SK-N-SH (cell line): ENCODE data around the gene TMEM62. TPM values are rescaled to one million over a fixed set of nuclear protein-coding genes. Genes with fewer than 3 reads are reported as not detected.
"Not testable (repeated sequence)": the region's sequence is repeated elsewhere in the genome, so short reads cannot be mapped to it uniquely, and the experiment has no call there.

Experiments used
- CTCF ChIA-PET: fragments of 300-600, 350-600 bp; formaldehyde crosslinking; extraction: SDS; loops from one replicate; lab custom pipeline; 2021; lab: Yijun Ruan, JAX
- POLR2A ChIA-PET: fragments of 350-600 bp; sonication (Branson Sonifier 250); formaldehyde crosslinking; extraction: SDS; loops from one replicate; lab custom pipeline; 2020; ENCODE audit warnings: antibody characterized with exemption, inconsistent platforms; lab: Yijun Ruan, JAX
- DNase-seq: peaks from one replicate; pipeline ENCODE4 v3.0.0; 2012
- H2AFZ ChIP-seq: fragments of 200-600 bp; sonication (generic); 2 replicates; pipeline ENCODE4 v1.8.1; 2016; ENCODE audit warnings: antibody characterized with exemption, mild to moderate bottlenecking, low read depth
- H3F3A ChIP-seq: fragments of 200-600 bp; sonication (generic); replicated peaks from 2 replicates; pipeline ENCODE3; 2016; ENCODE audit warnings: antibody characterized with exemption, mild to moderate bottlenecking; ENCODE audit not compliant: insufficient read depth
- H3K27ac ChIP-seq, 2 experiments: fragments of 200-500 bp in 1 of 2; fragments of 200-600 bp in 1 of 2; sonication (Bioruptor generic) in 1 of 2; sonication (generic), shearing (Covaris generic) in 1 of 2; 2 replicates each; pipeline versions ENCODE4 v1.5.1 to v1.6.1; 2014 to 2016; ENCODE audit warnings: low read depth in 2 of 2, inconsistent platforms in 1 of 2, low read length in 1 of 2, mild to moderate bottlenecking in 1 of 2, mixed read lengths in 1 of 2
- H3K27me3 ChIP-seq: fragments of 200-600 bp; sonication (generic), shearing (Covaris generic); 2 replicates; pipeline ENCODE4 v1.6.1; 2016; ENCODE audit warnings: mixed run types; ENCODE audit not compliant: insufficient read depth
- H3K36me3 ChIP-seq, 2 experiments: fragments of 200-500 bp in 1 of 2; fragments of 200-600 bp in 1 of 2; sonication (Bioruptor generic) in 1 of 2; sonication (generic) in 1 of 2; replicated peaks in 1 of 2; 2 replicates each; pipeline versions ENCODE3 to v1.5.1; 2014 to 2016; ENCODE audit warnings: low read length in 1 of 2, mild to moderate bottlenecking in 1 of 2; ENCODE audit not compliant: insufficient read depth in 2 of 2, control insufficient read depth in 1 of 2
- H3K4me1 ChIP-seq, 2 experiments: fragments of 200-500 bp in 1 of 2; fragments of 200-600 bp in 1 of 2; sonication (Bioruptor generic) in 1 of 2; sonication (generic), shearing (Covaris generic) in 1 of 2; 2 replicates each; pipeline versions ENCODE4 v1.5.1 to v1.6.1; 2014 to 2016; ENCODE audit warnings: low read depth in 1 of 2, low read length in 1 of 2, mixed run types in 1 of 2; ENCODE audit not compliant: insufficient read depth in 2 of 2, control insufficient read depth in 1 of 2
- H3K4me2 ChIP-seq: fragments of 200-600 bp; sonication (generic), shearing (Covaris generic); 2 replicates; pipeline ENCODE4 v1.6.1; 2017; ENCODE audit warnings: mixed run types
- H3K4me3 ChIP-seq, 2 experiments: fragments of 200-500 bp in 1 of 2; fragments of 200-600 bp in 1 of 2; sonication (Bioruptor generic) in 1 of 2; sonication (generic), shearing (Covaris generic) in 1 of 2; 2 replicates each; pipeline versions ENCODE4 v1.5.1 to v1.8.1; 2014 to 2016; ENCODE audit warnings: low read depth in 2 of 2, inconsistent platforms in 1 of 2, low read length in 1 of 2, mild to moderate bottlenecking in 1 of 2, mixed read lengths in 1 of 2, moderate library complexity in 1 of 2
- H3K79me2 ChIP-seq: fragments of 200-600 bp; sonication (generic); 2 replicates; pipeline ENCODE4 v1.8.1; 2017; ENCODE audit warnings: mild to moderate bottlenecking; ENCODE audit not compliant: insufficient read depth
- H3K9ac ChIP-seq: fragments of 200-600 bp; sonication (generic); 2 replicates; pipeline ENCODE4 v1.6.1; 2017; ENCODE audit warnings: mixed run types
- H3K9me2 ChIP-seq: fragments of 200-600 bp; sonication (generic); 2 replicates; pipeline ENCODE4 v1.6.1; 2017; ENCODE audit warnings: mixed run types
- H3K9me3 ChIP-seq: fragments of 200-600 bp; sonication (generic); 2 replicates; pipeline ENCODE4 v1.6.1; 2017; ENCODE audit warnings: mixed run types, mild to moderate bottlenecking, moderate library complexity
- H4K20me1 ChIP-seq: fragments of 200-600 bp; sonication (generic); 2 replicates; pipeline ENCODE4 v1.6.1; 2017; ENCODE audit warnings: mild to moderate bottlenecking, mixed run types; ENCODE audit not compliant: insufficient read depth
- CTCF ChIP-seq: fragments of 200-600 bp; sonication (generic); IDR thresholded peaks from 2 replicates; pipeline ENCODE4 v1.6.1; 2017; ENCODE audit warnings: antibody characterized with exemption, mild to moderate bottlenecking, moderate library complexity
- ELF1 ChIP-seq: IDR thresholded peaks from 2 replicates; pipeline ENCODE4 v1.4.0; 2012
- EP300 ChIP-seq, 2 experiments: IDR thresholded peaks; 2 replicates each; pipeline versions ENCODE4 v1.4.0 to v1.6.1; 2012; ENCODE audit warnings: borderline replicate concordance in 1 of 2, low read depth in 1 of 2, low read length in 1 of 2
- EZH2phosphoT487 ChIP-seq: fragments of 200-600 bp; sonication (generic); IDR thresholded peaks from 2 replicates; pipeline ENCODE4 v1.6.1; 2017; ENCODE audit warnings: low read depth, mixed run types, mild to moderate bottlenecking, antibody characterized with exemption, moderate library complexity, borderline replicate concordance
- FOSL2 ChIP-seq: IDR thresholded peaks from 2 replicates; pipeline ENCODE4 v1.4.0; 2012; ENCODE audit warnings: low read depth, mild to moderate bottlenecking, moderate library complexity, borderline replicate concordance
- FOXJ3 ChIP-seq: sonication (generic); formaldehyde crosslinking; IDR thresholded peaks from 2 replicates; pipeline ENCODE4 v1.5.1; 2020; ENCODE audit warnings: mild to moderate bottlenecking, missing genetic modification reagents
- FOXM1 ChIP-seq: IDR thresholded peaks from 2 replicates; pipeline ENCODE4 v1.4.0; 2012; ENCODE audit warnings: low read depth, mild to moderate bottlenecking
- GABPA ChIP-seq: IDR thresholded peaks from 2 replicates; pipeline ENCODE4 v1.4.0; 2012; ENCODE audit warnings: low read depth, mild to moderate bottlenecking
- GATA2 ChIP-seq: sonication (generic); formaldehyde crosslinking; IDR thresholded peaks from 2 replicates; pipeline ENCODE4 v1.5.0; 2020; ENCODE audit warnings: mild to moderate bottlenecking, missing genetic modification reagents
- NFIC ChIP-seq: IDR thresholded peaks from 2 replicates; pipeline ENCODE4 v1.4.0; 2012; ENCODE audit warnings: borderline replicate concordance
- NRF1 ChIP-seq: IDR thresholded peaks from 2 replicates; pipeline ENCODE4 v1.6.1; 2012; ENCODE audit warnings: low read depth, mild to moderate bottlenecking, low read length
- POLR2AphosphoS5 ChIP-seq: IDR thresholded peaks from 2 replicates; pipeline ENCODE4 v1.6.1; 2012; ENCODE audit warnings: low read depth, low read length
- REST ChIP-seq: IDR thresholded peaks from 2 replicates; pipeline ENCODE4 v1.6.1; 2012; ENCODE audit warnings: mild to moderate bottlenecking, low read depth, low read length, moderate library complexity
- RFX5 ChIP-seq: IDR thresholded peaks from 2 replicates; pipeline ENCODE4 v1.6.1; 2012; ENCODE audit warnings: mild to moderate bottlenecking, improper control_type of control experiment, low read length
- RXRA ChIP-seq: IDR thresholded peaks from 2 replicates; pipeline ENCODE4 v1.4.0; 2012; ENCODE audit warnings: low read depth, mild to moderate bottlenecking, borderline replicate concordance
- TAF1 ChIP-seq: IDR thresholded peaks from 2 replicates; pipeline ENCODE4 v1.6.1; 2012; ENCODE audit warnings: low read depth, mild to moderate bottlenecking, low read length, moderate library complexity, borderline replicate concordance
- TEAD4 ChIP-seq: IDR thresholded peaks from 2 replicates; pipeline ENCODE4 v1.4.0; 2012; ENCODE audit warnings: mild to moderate bottlenecking, borderline replicate concordance; ENCODE audit not compliant: insufficient read depth
- USF1 ChIP-seq: IDR thresholded peaks from 2 replicates; pipeline ENCODE4 v1.4.0; 2012; ENCODE audit warnings: low read depth, borderline replicate concordance
- YY1 ChIP-seq: IDR thresholded peaks from 2 replicates; pipeline ENCODE4 v1.4.0; 2012; ENCODE audit warnings: low read depth, mild to moderate bottlenecking
- ZBTB33 ChIP-seq: IDR thresholded peaks from 2 replicates; pipeline ENCODE4 v1.4.0; 2012; ENCODE audit warnings: low read depth, borderline replicate concordance
- WGBS: methylation state at CpG from one replicate; pipeline ENCODE4 v1.1.6; 2017; ENCODE audit warnings: low lambda C conversion rate; 5-methylcytosine and 5-hydroxymethylcytosine counted together
- polyA plus RNA-seq, 3 experiments: library from polyadenylated mRNA; depleted of rRNA; stranded (reverse); fragments of >200 nt; gene quantifications; 2 replicates each; pipeline ENCODE4 v1.2.3, GENCODE V29; 2012

TMEM62 gene
- polyA plus RNA-seq, 1 of the 3 experiments (the other 2 are of a cell fraction) = 3.3 TPM

GRCh38 chr15:43165801-43166325 is 32.5 kb downstream of the TMEM62 start:
- Histone ChIP-seq H3K4me2 (no peak overlapping the region), H4K20me1 (no peaks in the 10 kb centered on the region), H3K4me3 (no peak overlapping the region), H3K9me2 (no peaks in the 10 kb centered on the region)
- CTCF ChIA-PET = interaction anchor here (1.4 kb wide), 1 partner anchor 10 kb away, joined by 4 read pairs; no protein-coding TSS in a partner anchor
- TF ChIP-seq YY1 (no peak), FOSL2 (no peak), FOXJ3 (CRISPR knock-in tag) (no peak), CTCF (no peak), FOXM1 (no peak), RXRA (no peak), GATA2 (CRISPR knock-in tag) (no peak), USF1 (no peak), ELF1 (no peak), POLR2AphosphoS5 (no peak), REST (no peak), GABPA (no peak), TEAD4 (no peak), TAF1 (no peak), NRF1 (no peak), EZH2phosphoT487 (no peak), EP300 (IDR thresholded peaks at IDR 0.05; ENCODE audit: borderline replicate concordance in 1 of 2, low read depth in 1 of 2, low read length in 1 of 2) (no peak), ZBTB33 (no peak), RFX5 (no peak), NFIC (no peak)
- TF ChIP-seq, all 33 proteins: peak for 0
- H3K36me3 ChIP-seq = peaks cover 32 to 49% of the 10 kb centered on the region in 2 experiments
- H3F3A ChIP-seq = peaks cover 8% of the 10 kb centered on the region
- POLR2A ChIA-PET = no interaction called here
- DNase-seq = no peak
- no peaks in the 10 kb centered on the region for H3K9me3 ChIP-seq
- peaks cover 0 to 4% of the 10 kb centered on the region in 2 experiments; a peak in 1 of 4 replicates for H3K4me1 ChIP-seq
- H3K27me3 ChIP-seq = no peaks in the 10 kb centered on the region
- no peaks in the 10 kb centered on the region for H3K79me2 ChIP-seq
- H2AFZ ChIP-seq = no peak overlapping the region
- WGBS = 85% methylated on average over 2 of the region's 2 CpGs
- H3K27ac ChIP-seq = no peak overlapping the region
- no peak overlapping the region for H3K9ac ChIP-seq

- H2AFZ ChIP-seq, CTCF ChIA-PET: not testable (repeated sequence)
Measured at GRCh38 chr15:43167261-43167660, 33.9 kb downstream of the TMEM62 start.

More at GRCh38 chr15:43167261-43167660, 33.9 kb downstream of the TMEM62 start:
- DNase-seq, H4K20me1 ChIP-seq, H3K27ac ChIP-seq, H3K4me2 ChIP-seq, H3K9ac ChIP-seq, POLR2A ChIA-PET, H3K79me2 ChIP-seq, H3K4me1 ChIP-seq, H3K4me3 ChIP-seq, H3K9me2 ChIP-seq, H3K27me3 ChIP-seq, H3F3A ChIP-seq, H3K9me3 ChIP-seq: not testable (repeated sequence)
- WGBS = no CpG with 5 or more reads among the region's 28 CpGs
- H3K36me3 ChIP-seq = peaks cover 27 to 43% of the 10 kb centered on the region in 2 experiments
